Body of pancreas (tissue), 4 donors: Measurements from ENCODE around the gene NUDT14.

Source experiments
- POLR2A ChIP-seq, 3 donors: fragments of 450-650 bp; IDR thresholded peaks; one replicate each; pipeline ENCODE4 v1.6.1; 2016; ENCODE audit warnings: antibody characterized with exemption in 3 of 3, mild to moderate bottlenecking in 2 of 3
- TF ChIP-seq, protein P1 (sequence below), 7 experiments: fragments of 450-650 bp in 4 of 7; fragments of 200-600 bp in 3 of 7; sonication (generic) in 3 of 7; IDR thresholded peaks; one replicate each; pipeline ENCODE4 v1.5.1; 2016 to 2019; ENCODE audit warnings: antibody characterized with exemption in 7 of 7

- no peak for TF ChIP-seq POLR2A (IDR thresholded peaks at IDR 0.05)
- TF ChIP-seq, protein P1, sequence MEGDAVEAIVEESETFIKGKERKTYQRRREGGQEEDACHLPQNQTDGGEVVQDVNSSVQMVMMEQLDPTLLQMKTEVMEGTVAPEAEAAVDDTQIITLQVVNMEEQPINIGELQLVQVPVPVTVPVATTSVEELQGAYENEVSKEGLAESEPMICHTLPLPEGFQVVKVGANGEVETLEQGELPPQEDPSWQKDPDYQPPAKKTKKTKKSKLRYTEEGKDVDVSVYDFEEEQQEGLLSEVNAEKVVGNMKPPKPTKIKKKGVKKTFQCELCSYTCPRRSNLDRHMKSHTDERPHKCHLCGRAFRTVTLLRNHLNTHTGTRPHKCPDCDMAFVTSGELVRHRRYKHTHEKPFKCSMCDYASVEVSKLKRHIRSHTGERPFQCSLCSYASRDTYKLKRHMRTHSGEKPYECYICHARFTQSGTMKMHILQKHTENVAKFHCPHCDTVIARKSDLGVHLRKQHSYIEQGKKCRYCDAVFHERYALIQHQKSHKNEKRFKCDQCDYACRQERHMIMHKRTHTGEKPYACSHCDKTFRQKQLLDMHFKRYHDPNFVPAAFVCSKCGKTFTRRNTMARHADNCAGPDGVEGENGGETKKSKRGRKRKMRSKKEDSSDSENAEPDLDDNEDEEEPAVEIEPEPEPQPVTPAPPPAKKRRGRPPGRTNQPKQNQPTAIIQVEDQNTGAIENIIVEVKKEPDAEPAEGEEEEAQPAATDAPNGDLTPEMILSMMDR (IDR thresholded peaks at IDR 0.05), result no peak
Measured at GRCh38 chr14:105195522-105196264, 14.6 kb upstream of the NUDT14 start.
